Measurements from ENCODE around the gene FCER2.
"Not testable (repeated sequence)": the region's sequence is repeated elsewhere in the genome, so short reads cannot be mapped to it uniquely, and the experiment has no call there.

GRCh38 chr19:7746306-7746705 is 44.4 kb upstream of the FCER2 start:
- not testable (repeated sequence) for TF ChIP-seq POLR2A (IDR thresholded peaks at IDR 0.05; ENCODE audit: low read depth, low read length); TAF1 (IDR thresholded peaks at IDR 0.05; ENCODE audit: low read depth, low read length); POLR2AphosphoS5 (IDR thresholded peaks at IDR 0.05; ENCODE audit: low read depth, low read length); PAX5 (IDR thresholded peaks at IDR 0.05; ENCODE audit: insufficient read depth, low read length, severe bottlenecking)

All from GM12891 (cell line).